ENCODE data around the gene DNAJB2. TPM values are rescaled to one million over a fixed set of nuclear protein-coding genes. Genes with fewer than 3 reads are reported as not detected.
"Not testable (repeated sequence)": the region's sequence is repeated elsewhere in the genome, so short reads cannot be mapped to it uniquely, and the experiment has no call there.

DNAJB2 gene
- total and polyA plus RNA-seq, 2 experiments from 2014 or later = 19.4 to 47.4 TPM

GRCh38 chr2:219286436-219287115 lies 7.4 kb downstream of the DNAJB2 start:
- no peak overlapping the region for H3K27ac ChIP-seq

GRCh38 chr2:219287116-219287440 lies 7.9 kb downstream of the DNAJB2 start:
- not testable (repeated sequence) for H3K4me2 ChIP-seq; H3K9me3 ChIP-seq (ENCODE audit: low read depth); H3K79me2 ChIP-seq; H4K20me1 ChIP-seq (ENCODE audit: insufficient read depth, poor library complexity, severe bottlenecking); DNase-seq (ENCODE audit: low spot score); H3K4me1 ChIP-seq (ENCODE audit: insufficient read depth); H3K4me3 ChIP-seq; H3K27me3 ChIP-seq; H2AFZ ChIP-seq; H3K27ac ChIP-seq; H3K9me2 ChIP-seq (replicated peaks; ENCODE audit: insufficient read depth); H3K36me3 ChIP-seq (replicated peaks; ENCODE audit: insufficient read depth, low read depth)
- WGBS (ENCODE audit: low lambda C conversion rate, missing lambda C conversion rate) = 94% methylated on average over 6 of the region's 6 CpGs

More at GRCh38 chr2:219286436-219287115, 7.4 kb downstream of the DNAJB2 start:
- Histone ChIP-seq H3K27me3 (no peaks in the 10 kb centered on the region), H3K4me2 (no peak overlapping the region), H3K9me2 (replicated peaks; ENCODE audit: insufficient read depth) (no peaks in the 10 kb centered on the region), H2AFZ (no peak overlapping the region), H3K9me3 (ENCODE audit: low read depth) (no peaks in the 10 kb centered on the region), H4K20me1 (ENCODE audit: insufficient read depth, poor library complexity, severe bottlenecking) (no peaks in the 10 kb centered on the region), H3K4me3 (no peak overlapping the region), H3K79me2 (no peaks in the 10 kb centered on the region), H3K36me3 (replicated peaks; ENCODE audit: insufficient read depth, low read depth) (no peaks in the 10 kb centered on the region), H3K4me1 (ENCODE audit: insufficient read depth) (no peaks in the 10 kb centered on the region)
- DNase-seq (ENCODE audit: low spot score) = no peak
- TF ChIP-seq CTCF (IDR thresholded peaks at IDR 0.05; ENCODE audit: poor library complexity) (no peak), EZH2phosphoT487 (IDR thresholded peaks at IDR 0.05; ENCODE audit: low read depth, severe bottlenecking, unreplicated experiment) (no peak), EZH2 (IDR thresholded peaks at IDR 0.05; ENCODE audit: borderline replicate concordance) (no peak)
- WGBS (ENCODE audit: low lambda C conversion rate, missing lambda C conversion rate) = 93% methylated on average over 12 of the region's 12 CpGs

GRCh38 chr2:219287580-219288265 lies 8.6 kb downstream of the DNAJB2 start:
- DNase-seq (ENCODE audit: low spot score) = no peak
- H3K27ac ChIP-seq = no peak overlapping the region
- H4K20me1 ChIP-seq (ENCODE audit: insufficient read depth, poor library complexity, severe bottlenecking) = no peaks in the 10 kb centered on the region
- no peaks in the 10 kb centered on the region for H3K4me1 ChIP-seq (ENCODE audit: insufficient read depth)
- H3K79me2 ChIP-seq = no peaks in the 10 kb centered on the region
- no peaks in the 10 kb centered on the region for H3K36me3 ChIP-seq (replicated peaks; ENCODE audit: insufficient read depth, low read depth)
- H3K4me3 ChIP-seq = no peak overlapping the region
- H2AFZ ChIP-seq = no peak overlapping the region
- 66% methylated on average over 10 of the region's 10 CpGs for WGBS (ENCODE audit: low lambda C conversion rate, missing lambda C conversion rate)
- TF ChIP-seq EZH2 (IDR thresholded peaks at IDR 0.05; ENCODE audit: borderline replicate concordance) (no peak), CTCF (IDR thresholded peaks at IDR 0.05; ENCODE audit: poor library complexity) (no peak), EZH2phosphoT487 (IDR thresholded peaks at IDR 0.05; ENCODE audit: low read depth, severe bottlenecking, unreplicated experiment) (no peak)
- no peaks in the 10 kb centered on the region for H3K9me3 ChIP-seq (ENCODE audit: low read depth)
- no peaks in the 10 kb centered on the region for H3K9me2 ChIP-seq (replicated peaks; ENCODE audit: insufficient read depth)
- H3K4me2 ChIP-seq = no peak overlapping the region
- no peaks in the 10 kb centered on the region for H3K27me3 ChIP-seq

GRCh38 chr2:219289195-219289536 lies 10.0 kb downstream of the DNAJB2 start:
- Histone ChIP-seq H3K36me3 (replicated peaks; ENCODE audit: insufficient read depth, low read depth) (no peaks in the 10 kb centered on the region), H3K4me1 (ENCODE audit: insufficient read depth) (no peaks in the 10 kb centered on the region), H3K79me2 (no peaks in the 10 kb centered on the region), H4K20me1 (ENCODE audit: insufficient read depth, poor library complexity, severe bottlenecking) (no peaks in the 10 kb centered on the region), H3K9me3 (ENCODE audit: low read depth) (no peaks in the 10 kb centered on the region), H2AFZ (no peak overlapping the region), H3K4me3 (no peak overlapping the region), H3K9me2 (replicated peaks; ENCODE audit: insufficient read depth) (no peaks in the 10 kb centered on the region), H3K4me2 (no peak overlapping the region), H3K27me3 (no peaks in the 10 kb centered on the region), H3K27ac (peak overlapping the region; percentile 29)
- TF ChIP-seq CTCF (IDR thresholded peaks at IDR 0.05; ENCODE audit: poor library complexity) (no peak), EZH2 (IDR thresholded peaks at IDR 0.05; ENCODE audit: borderline replicate concordance) (no peak), EZH2phosphoT487 (IDR thresholded peaks at IDR 0.05; ENCODE audit: low read depth, severe bottlenecking, unreplicated experiment) (no peak)
- WGBS (ENCODE audit: low lambda C conversion rate, missing lambda C conversion rate) = 88% methylated on average over 6 of the region's 6 CpGs
- DNase-seq (ENCODE audit: low spot score) = no peak

Measured in hepatocyte (in vitro differentiated cells).